SK-N-SH (cell line): ENCODE data around the gene MST1. TPM values are rescaled to one million over a fixed set of nuclear protein-coding genes. Genes with fewer than 3 reads are reported as not detected.

Experiments used
- CTCF ChIA-PET: fragments of 300-600, 350-600 bp; formaldehyde crosslinking; extraction: SDS; loops from one replicate; lab custom pipeline; 2021; lab: Yijun Ruan, JAX
- POLR2A ChIA-PET: fragments of 350-600 bp; sonication (Branson Sonifier 250); formaldehyde crosslinking; extraction: SDS; loops from one replicate; lab custom pipeline; 2020; ENCODE audit warnings: antibody characterized with exemption, inconsistent platforms; lab: Yijun Ruan, JAX
- DNase-seq: peaks from one replicate; pipeline ENCODE4 v3.0.0; 2012
- H2AFZ ChIP-seq: fragments of 200-600 bp; sonication (generic); 2 replicates; pipeline ENCODE4 v1.8.1; 2016; ENCODE audit warnings: antibody characterized with exemption, mild to moderate bottlenecking, low read depth
- H3F3A ChIP-seq: fragments of 200-600 bp; sonication (generic); replicated peaks from 2 replicates; pipeline ENCODE3; 2016; ENCODE audit warnings: antibody characterized with exemption, mild to moderate bottlenecking; ENCODE audit not compliant: insufficient read depth
- H3K27ac ChIP-seq, 2 experiments: fragments of 200-500 bp in 1 of 2; fragments of 200-600 bp in 1 of 2; sonication (Bioruptor generic) in 1 of 2; sonication (generic), shearing (Covaris generic) in 1 of 2; 2 replicates each; pipeline versions ENCODE4 v1.5.1 to v1.6.1; 2014 to 2016; ENCODE audit warnings: low read depth in 2 of 2, inconsistent platforms in 1 of 2, low read length in 1 of 2, mild to moderate bottlenecking in 1 of 2, mixed read lengths in 1 of 2
- H3K27me3 ChIP-seq: fragments of 200-600 bp; sonication (generic), shearing (Covaris generic); 2 replicates; pipeline ENCODE4 v1.6.1; 2016; ENCODE audit warnings: mixed run types; ENCODE audit not compliant: insufficient read depth
- H3K36me3 ChIP-seq, 2 experiments: fragments of 200-500 bp in 1 of 2; fragments of 200-600 bp in 1 of 2; sonication (Bioruptor generic) in 1 of 2; sonication (generic) in 1 of 2; replicated peaks in 1 of 2; 2 replicates each; pipeline versions ENCODE3 to v1.5.1; 2014 to 2016; ENCODE audit warnings: low read length in 1 of 2, mild to moderate bottlenecking in 1 of 2; ENCODE audit not compliant: insufficient read depth in 2 of 2, control insufficient read depth in 1 of 2
- H3K4me1 ChIP-seq, 2 experiments: fragments of 200-500 bp in 1 of 2; fragments of 200-600 bp in 1 of 2; sonication (Bioruptor generic) in 1 of 2; sonication (generic), shearing (Covaris generic) in 1 of 2; 2 replicates each; pipeline versions ENCODE4 v1.5.1 to v1.6.1; 2014 to 2016; ENCODE audit warnings: low read depth in 1 of 2, low read length in 1 of 2, mixed run types in 1 of 2; ENCODE audit not compliant: insufficient read depth in 2 of 2, control insufficient read depth in 1 of 2
- H3K4me2 ChIP-seq: fragments of 200-600 bp; sonication (generic), shearing (Covaris generic); 2 replicates; pipeline ENCODE4 v1.6.1; 2017; ENCODE audit warnings: mixed run types
- H3K4me3 ChIP-seq, 2 experiments: fragments of 200-500 bp in 1 of 2; fragments of 200-600 bp in 1 of 2; sonication (Bioruptor generic) in 1 of 2; sonication (generic), shearing (Covaris generic) in 1 of 2; 2 replicates each; pipeline versions ENCODE4 v1.5.1 to v1.8.1; 2014 to 2016; ENCODE audit warnings: low read depth in 2 of 2, inconsistent platforms in 1 of 2, low read length in 1 of 2, mild to moderate bottlenecking in 1 of 2, mixed read lengths in 1 of 2, moderate library complexity in 1 of 2
- H3K79me2 ChIP-seq: fragments of 200-600 bp; sonication (generic); 2 replicates; pipeline ENCODE4 v1.8.1; 2017; ENCODE audit warnings: mild to moderate bottlenecking; ENCODE audit not compliant: insufficient read depth
- H3K9ac ChIP-seq: fragments of 200-600 bp; sonication (generic); 2 replicates; pipeline ENCODE4 v1.6.1; 2017; ENCODE audit warnings: mixed run types
- H3K9me2 ChIP-seq: fragments of 200-600 bp; sonication (generic); 2 replicates; pipeline ENCODE4 v1.6.1; 2017; ENCODE audit warnings: mixed run types
- H3K9me3 ChIP-seq: fragments of 200-600 bp; sonication (generic); 2 replicates; pipeline ENCODE4 v1.6.1; 2017; ENCODE audit warnings: mixed run types, mild to moderate bottlenecking, moderate library complexity
- H4K20me1 ChIP-seq: fragments of 200-600 bp; sonication (generic); 2 replicates; pipeline ENCODE4 v1.6.1; 2017; ENCODE audit warnings: mild to moderate bottlenecking, mixed run types; ENCODE audit not compliant: insufficient read depth
- CHD2 ChIP-seq: fragments of 150-350 bp; IDR thresholded peaks from 2 replicates; pipeline ENCODE4 v1.6.1; 2018; ENCODE audit warnings: low read length; ENCODE audit not compliant: partially characterized antibody
- ELF1 ChIP-seq: IDR thresholded peaks from 2 replicates; pipeline ENCODE4 v1.4.0; 2012
- EZH2phosphoT487 ChIP-seq: fragments of 200-600 bp; sonication (generic); IDR thresholded peaks from 2 replicates; pipeline ENCODE4 v1.6.1; 2017; ENCODE audit warnings: low read depth, mixed run types, mild to moderate bottlenecking, antibody characterized with exemption, moderate library complexity, borderline replicate concordance
- FOXJ3 ChIP-seq: sonication (generic); formaldehyde crosslinking; IDR thresholded peaks from 2 replicates; pipeline ENCODE4 v1.5.1; 2020; ENCODE audit warnings: mild to moderate bottlenecking, missing genetic modification reagents
- MXI1 ChIP-seq: IDR thresholded peaks from 2 replicates; pipeline ENCODE4 v1.6.1; 2012; ENCODE audit warnings: mild to moderate bottlenecking, low read depth, low read length, improper control_type of control experiment
- NFIC ChIP-seq: IDR thresholded peaks from 2 replicates; pipeline ENCODE4 v1.4.0; 2012; ENCODE audit warnings: borderline replicate concordance
- RAD21 ChIP-seq: IDR thresholded peaks from 2 replicates; pipeline ENCODE4 v1.6.1; 2012; ENCODE audit warnings: mild to moderate bottlenecking, low read length
- RCOR1 ChIP-seq: fragments of 150-350 bp; IDR thresholded peaks from 2 replicates; pipeline ENCODE4 v1.6.1; 2017; ENCODE audit warnings: antibody characterized with exemption, low read length
- SIN3A ChIP-seq: IDR thresholded peaks from 2 replicates; pipeline ENCODE4 v1.6.1; 2012; ENCODE audit warnings: low read depth, mild to moderate bottlenecking, low read length, moderate library complexity, borderline replicate concordance
- TAF1 ChIP-seq: IDR thresholded peaks from 2 replicates; pipeline ENCODE4 v1.6.1; 2012; ENCODE audit warnings: low read depth, mild to moderate bottlenecking, low read length, moderate library complexity, borderline replicate concordance
- TEAD4 ChIP-seq: IDR thresholded peaks from 2 replicates; pipeline ENCODE4 v1.4.0; 2012; ENCODE audit warnings: mild to moderate bottlenecking, borderline replicate concordance; ENCODE audit not compliant: insufficient read depth
- WGBS: methylation state at CpG from one replicate; pipeline ENCODE4 v1.1.6; 2017; ENCODE audit warnings: low lambda C conversion rate; 5-methylcytosine and 5-hydroxymethylcytosine counted together
- polyA plus RNA-seq, 3 experiments: library from polyadenylated mRNA; depleted of rRNA; stranded (reverse); fragments of >200 nt; gene quantifications; 2 replicates each; pipeline ENCODE4 v1.2.3, GENCODE V29; 2012
- TF ChIP-seq, protein P1 (sequence below): IDR thresholded peaks from 2 replicates; pipeline ENCODE4 v1.4.0; 2012; ENCODE audit warnings: low read depth

MST1 gene
- polyA plus RNA-seq, 1 of the 3 experiments (the other 2 are of a cell fraction), result 35.1 TPM

DNA sequence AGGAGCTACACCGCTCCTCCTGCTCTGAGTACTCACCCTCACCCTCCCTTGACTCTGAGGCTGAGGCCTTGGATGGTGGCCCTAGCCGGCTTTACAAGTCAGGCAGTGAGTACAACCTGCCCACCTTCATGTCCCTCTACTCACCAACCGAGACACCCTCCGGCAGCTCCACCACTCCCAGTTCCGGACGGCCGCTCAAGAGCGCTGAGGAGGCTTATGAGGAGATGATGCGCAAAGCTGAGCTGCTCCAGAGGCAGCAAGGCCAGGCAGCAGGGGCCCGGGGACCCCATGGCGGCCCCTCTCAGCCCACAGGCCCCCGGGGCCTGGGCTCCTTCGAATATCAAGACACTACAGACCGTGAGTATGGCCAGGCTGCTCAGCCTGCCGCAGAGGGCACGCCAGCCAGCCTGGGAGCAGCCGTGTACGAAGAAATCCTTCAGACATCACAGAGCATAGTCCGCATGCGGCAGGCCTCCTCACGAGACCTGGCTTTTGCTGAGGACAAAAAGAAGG is 36.3 kb downstream of the MST1 start:
- H3K9me2 ChIP-seq, result no peaks in the 10 kb centered on the region

DNA sequence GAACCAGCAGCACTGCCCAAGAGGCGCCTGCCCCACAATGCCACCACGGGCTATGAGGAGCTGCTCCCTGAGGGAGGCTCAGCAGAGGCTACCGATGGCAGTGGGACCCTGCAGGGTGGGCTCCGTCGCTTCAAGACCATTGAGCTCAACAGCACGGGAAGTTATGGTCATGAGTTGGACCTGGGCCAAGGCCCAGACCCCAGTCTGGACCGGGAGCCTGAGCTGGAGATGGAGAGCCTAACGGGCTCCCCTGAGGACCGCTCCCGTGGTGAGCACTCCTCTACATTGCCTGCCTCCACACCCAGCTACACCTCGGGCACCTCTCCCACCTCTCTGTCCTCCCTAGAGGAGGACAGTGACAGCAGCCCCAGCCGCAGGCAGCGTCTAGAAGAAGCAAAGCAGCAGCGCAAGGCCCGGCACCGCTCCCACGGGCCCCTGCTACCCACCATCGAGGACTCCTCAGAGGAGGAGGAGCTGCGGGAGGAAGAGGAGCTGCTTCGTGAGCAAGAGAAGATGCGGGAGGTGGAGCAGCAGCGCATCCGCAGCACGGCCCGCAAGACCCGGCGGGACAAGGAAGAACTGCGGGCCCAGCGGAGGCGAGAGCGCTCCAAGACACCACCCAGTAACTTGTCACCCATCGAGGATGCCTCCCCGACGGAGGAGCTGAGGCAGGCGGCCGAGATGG is 36.9 kb downstream of the MST1 start:
- no peaks in the 10 kb centered on the region for H3K9me2 ChIP-seq
- no peaks in the 10 kb centered on the region for H3K36me3 ChIP-seq
- no peaks in the 10 kb centered on the region for H3K79me2 ChIP-seq
- no peak overlapping the region for H3K9ac ChIP-seq
- H3K4me1 ChIP-seq, result peaks cover 0 to 9% of the 10 kb centered on the region in 2 experiments; a peak in 1 of 4 replicates
- H2AFZ ChIP-seq, result no peak overlapping the region
- ChIA-PET CTCF (interaction anchor here (1.2 to 1.7 kb wide), 2 partner anchors 113 kb away, joined by 4 to 7 read pairs; no protein-coding TSS in a partner anchor), POLR2A (no interaction called here)
- no peak overlapping the region for H3K27ac ChIP-seq
- H4K20me1 ChIP-seq, result no peaks in the 10 kb centered on the region
- 77% methylated on average over 15 of the region's 36 CpGs for whole genome bisulfite sequencing
- H3K27me3 ChIP-seq, result no peaks in the 10 kb centered on the region
- no peaks in the 10 kb centered on the region for H3F3A ChIP-seq
- no peak overlapping the region for H3K4me2 ChIP-seq
- DNase-seq, result no peak
- TF ChIP-seq TAF1 (no peak), EZH2phosphoT487 (no peak), TEAD4 (no peak), FOXJ3 (CRISPR knock-in tag) (no peak), RAD21 (no peak), NFIC (no peak), ELF1 (no peak), RCOR1 (no peak), MXI1 (no peak)
- TF ChIP-seq, protein P1, sequence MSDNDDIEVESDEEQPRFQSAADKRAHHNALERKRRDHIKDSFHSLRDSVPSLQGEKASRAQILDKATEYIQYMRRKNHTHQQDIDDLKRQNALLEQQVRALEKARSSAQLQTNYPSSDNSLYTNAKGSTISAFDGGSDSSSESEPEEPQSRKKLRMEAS, result no peak
- no peak overlapping the region for H3K4me3 ChIP-seq
- H3K9me3 ChIP-seq, result no peaks in the 10 kb centered on the region

More for the DNA sequence above, 36.3 kb downstream of the MST1 start:
- TF ChIP-seq RCOR1 (no peak), CHD2 (no peak), SIN3A (no peak)
- TF ChIP-seq, all 33 proteins: peak for 0
- no peak for DNase-seq
- Histone ChIP-seq H3F3A (no peaks in the 10 kb centered on the region), H4K20me1 (no peaks in the 10 kb centered on the region), H3K36me3 (no peaks in the 10 kb centered on the region), H3K4me1 (peaks cover 0 to 8% of the 10 kb centered on the region in 2 experiments; a peak in 1 of 4 replicates), H3K4me2 (no peak overlapping the region), H3K9ac (no peak overlapping the region), H3K27me3 (no peaks in the 10 kb centered on the region), H3K27ac (no peak overlapping the region), H2AFZ (no peak overlapping the region), H3K79me2 (no peaks in the 10 kb centered on the region), H3K9me3 (no peaks in the 10 kb centered on the region), H3K4me3 (no peak overlapping the region)
- ChIA-PET POLR2A (no interaction called here), CTCF (interaction anchor here (0.9 to 1.7 kb wide), 2 partner anchors 18 to 113 kb away, joined by 3 to 7 read pairs; no protein-coding TSS in a partner anchor)
- WGBS, result 71% methylated on average over 11 of the region's 21 CpGs
